PC-9 (cell line): ENCODE data around the gene ATF6.

ENCODE experiments used
- EZH2 ChIP-seq: fragments of 200-600 bp; sonication (generic); IDR thresholded peaks from 2 replicates; pipeline ENCODE4 v1.8.0; 2017; ENCODE audit warnings: antibody characterized with exemption, low read depth
- TF ChIP-seq, protein P1 (sequence below): fragments of 200-600 bp; sonication (generic); conservative IDR thresholded peaks from 2 replicates; pipeline ENCODE4 v1.6.1; 2017; ENCODE audit warnings: mixed run types, antibody characterized with exemption, mild to moderate bottlenecking, moderate library complexity

DNA sequence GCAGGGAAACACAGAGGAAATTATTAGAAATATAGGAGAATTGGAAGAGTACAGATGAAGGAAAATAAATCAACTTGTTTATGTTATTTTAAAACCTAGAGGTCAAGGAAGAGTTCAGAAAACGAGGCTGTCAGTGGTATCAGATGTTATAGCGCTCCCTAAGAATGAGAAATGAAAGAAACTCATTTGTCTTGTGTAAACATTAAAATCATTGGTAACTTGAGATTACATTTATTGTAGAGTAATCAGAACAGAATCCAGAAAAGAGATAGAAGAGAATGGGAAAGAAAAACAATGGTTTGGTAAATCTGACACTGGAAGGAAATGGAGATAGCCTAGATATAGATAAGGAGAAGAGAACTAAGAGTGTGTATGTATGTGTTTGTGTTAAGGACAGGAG lies 106.4 kb downstream of the ATF6 start:
- TF ChIP-seq, protein P1, sequence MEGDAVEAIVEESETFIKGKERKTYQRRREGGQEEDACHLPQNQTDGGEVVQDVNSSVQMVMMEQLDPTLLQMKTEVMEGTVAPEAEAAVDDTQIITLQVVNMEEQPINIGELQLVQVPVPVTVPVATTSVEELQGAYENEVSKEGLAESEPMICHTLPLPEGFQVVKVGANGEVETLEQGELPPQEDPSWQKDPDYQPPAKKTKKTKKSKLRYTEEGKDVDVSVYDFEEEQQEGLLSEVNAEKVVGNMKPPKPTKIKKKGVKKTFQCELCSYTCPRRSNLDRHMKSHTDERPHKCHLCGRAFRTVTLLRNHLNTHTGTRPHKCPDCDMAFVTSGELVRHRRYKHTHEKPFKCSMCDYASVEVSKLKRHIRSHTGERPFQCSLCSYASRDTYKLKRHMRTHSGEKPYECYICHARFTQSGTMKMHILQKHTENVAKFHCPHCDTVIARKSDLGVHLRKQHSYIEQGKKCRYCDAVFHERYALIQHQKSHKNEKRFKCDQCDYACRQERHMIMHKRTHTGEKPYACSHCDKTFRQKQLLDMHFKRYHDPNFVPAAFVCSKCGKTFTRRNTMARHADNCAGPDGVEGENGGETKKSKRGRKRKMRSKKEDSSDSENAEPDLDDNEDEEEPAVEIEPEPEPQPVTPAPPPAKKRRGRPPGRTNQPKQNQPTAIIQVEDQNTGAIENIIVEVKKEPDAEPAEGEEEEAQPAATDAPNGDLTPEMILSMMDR = no peak
- TF ChIP-seq EZH2 = no peak
